Activated effector memory CD4-positive, alpha-beta T cell treated with anti-CD3 and anti-CD28 coated beads, Interleukin-2, amount 50 U/mL, for 16 hours (primary cell): ENCODE measurements around the gene CNBP.
A peak's percentile ranks its signal among the peaks of the same experiment; 100 is the strongest.
"Not testable (repeated sequence)": the region's sequence is repeated elsewhere in the genome, so short reads cannot be mapped to it uniquely, and the experiment has no call there.

Experiments
- DNase-seq: peaks from one replicate; pipeline ENCODE4 v3.0.0-alpha.2; 2020

CNBP gene

GRCh38 chr3:129184784-129185542, 1.3 kb upstream of the CNBP start:
- not testable (repeated sequence) for DNase-seq

- no peak for DNase-seq
Observed at GRCh38 chr3:129184396-129184657, 631 bp upstream of the CNBP start.

GRCh38 chr3:129182390-129183185, 1.1 kb downstream of the CNBP start:
- DNase-seq = peak; percentile 74

- no peak for DNase-seq
Observed at GRCh38 chr3:129181819-129182218, 1.9 kb downstream of the CNBP start.

GRCh38 chr3:129180461-129180860, 3.2 kb downstream of the CNBP start:
- DNase-seq = no peak

GRCh38 chr3:129176051-129176450, 7.6 kb downstream of the CNBP start:
- DNase-seq = no peak

- DNase-seq = no peak
Observed at GRCh38 chr3:129173725-129174124, 10.0 kb downstream of the CNBP start.

- DNase-seq = no peak
Observed at GRCh38 chr3:129173206-129173605, 10.5 kb downstream of the CNBP start.

GRCh38 chr3:129166579-129167332, 16.9 kb downstream of the CNBP start:
- DNase-seq = no peak

- not testable (repeated sequence) for DNase-seq
Observed at GRCh38 chr3:129165594-129165993, 18.1 kb downstream of the CNBP start.

- no peak for DNase-seq
Observed at GRCh38 chr3:129164500-129164899, 19.2 kb downstream of the CNBP start.

- DNase-seq = no peak
Observed at GRCh38 chr3:129162729-129163579, 20.7 kb downstream of the CNBP start.

- peak; percentile 71 for DNase-seq
Observed at GRCh38 chr3:129161860-129162271, 21.8 kb downstream of the CNBP start.

GRCh38 chr3:129160891-129161859, 22.5 kb downstream of the CNBP start, which contains the start of gene ISY1:
Gene ISY1, minus strand, starts transcription at chr3:129161063. Its CDS starts 88 bp downstream, at chr3:129160975.
- DNase-seq = peak; percentile 95

- no peak for DNase-seq
Observed at GRCh38 chr3:129144786-129145185, 38.9 kb downstream of the CNBP start.

GRCh38 chr3:129141011-129141410, 42.7 kb downstream of the CNBP start:
- DNase-seq = not testable (repeated sequence)

GRCh38 chr3:129139911-129140310, 43.8 kb downstream of the CNBP start:
- peak; percentile 22 for DNase-seq

GRCh38 chr3:129136275-129136674, 47.4 kb downstream of the CNBP start:
- not testable (repeated sequence) for DNase-seq

- no peak for DNase-seq
Observed at GRCh38 chr3:129132097-129132866, 51.4 kb downstream of the CNBP start.

- peak; percentile 14 for DNase-seq
Observed at GRCh38 chr3:129131465-129132088, 52.1 kb downstream of the CNBP start.
